ENCODE measurements around the gene TAT. TPM values are rescaled to one million over a fixed set of nuclear protein-coding genes. Genes with fewer than 3 reads are reported as not detected.

The TAT gene
- total RNA-seq, 1 experiment from 2014 or later: not detected

DNA sequence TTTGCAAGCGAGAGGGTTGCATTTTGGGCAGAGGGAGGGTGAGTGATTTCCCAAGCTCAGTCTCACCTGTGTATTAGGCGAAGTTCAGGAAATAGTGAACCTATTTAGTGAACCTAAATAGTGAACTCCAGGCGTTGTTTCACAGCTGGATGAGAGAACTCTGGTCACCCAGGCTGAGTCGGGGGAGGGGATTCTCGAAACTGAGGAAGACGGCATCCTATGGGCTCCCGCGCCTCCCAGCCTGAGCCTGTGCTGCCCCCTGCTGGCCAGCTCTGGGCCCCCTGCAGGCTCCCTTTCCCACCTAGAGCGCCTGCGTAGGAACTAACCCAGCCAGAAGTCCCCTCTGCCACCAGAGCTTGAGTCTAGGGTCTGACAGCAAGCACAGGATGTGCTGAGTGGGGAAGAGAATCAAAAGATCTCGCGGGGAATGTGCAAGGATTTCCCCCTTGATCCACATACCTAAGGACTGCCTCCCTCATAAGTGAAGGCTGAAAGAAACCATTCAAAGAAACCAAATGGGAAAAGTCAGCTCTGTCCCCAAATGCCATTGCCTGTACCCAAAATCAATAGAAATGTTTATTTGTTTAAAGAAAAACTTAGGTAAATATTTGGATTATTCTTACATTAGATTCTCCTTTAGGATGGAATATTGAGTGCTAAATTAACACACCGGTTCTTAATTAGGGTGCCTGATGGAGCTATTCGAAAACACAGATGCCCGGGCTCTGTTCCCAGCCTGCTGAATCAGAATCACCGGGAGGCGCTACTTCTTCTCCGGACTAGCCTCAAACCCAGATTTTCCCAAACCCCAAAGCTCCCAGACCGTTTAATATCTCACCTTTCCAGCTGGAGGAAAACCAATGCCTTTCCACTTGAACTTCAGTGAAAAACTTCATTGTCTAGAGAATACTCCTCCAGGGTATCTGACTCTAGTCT, 34.3 kb upstream of the TAT start:
- no peak for TF ChIP-seq EZH2 (IDR thresholded peaks at IDR 0.05; ENCODE audit: borderline replicate concordance, low read depth, low read length, poor library complexity, severe bottlenecking)
- TF ChIP-seq, protein P1, sequence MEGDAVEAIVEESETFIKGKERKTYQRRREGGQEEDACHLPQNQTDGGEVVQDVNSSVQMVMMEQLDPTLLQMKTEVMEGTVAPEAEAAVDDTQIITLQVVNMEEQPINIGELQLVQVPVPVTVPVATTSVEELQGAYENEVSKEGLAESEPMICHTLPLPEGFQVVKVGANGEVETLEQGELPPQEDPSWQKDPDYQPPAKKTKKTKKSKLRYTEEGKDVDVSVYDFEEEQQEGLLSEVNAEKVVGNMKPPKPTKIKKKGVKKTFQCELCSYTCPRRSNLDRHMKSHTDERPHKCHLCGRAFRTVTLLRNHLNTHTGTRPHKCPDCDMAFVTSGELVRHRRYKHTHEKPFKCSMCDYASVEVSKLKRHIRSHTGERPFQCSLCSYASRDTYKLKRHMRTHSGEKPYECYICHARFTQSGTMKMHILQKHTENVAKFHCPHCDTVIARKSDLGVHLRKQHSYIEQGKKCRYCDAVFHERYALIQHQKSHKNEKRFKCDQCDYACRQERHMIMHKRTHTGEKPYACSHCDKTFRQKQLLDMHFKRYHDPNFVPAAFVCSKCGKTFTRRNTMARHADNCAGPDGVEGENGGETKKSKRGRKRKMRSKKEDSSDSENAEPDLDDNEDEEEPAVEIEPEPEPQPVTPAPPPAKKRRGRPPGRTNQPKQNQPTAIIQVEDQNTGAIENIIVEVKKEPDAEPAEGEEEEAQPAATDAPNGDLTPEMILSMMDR (conservative IDR thresholded peaks at IDR 0.05; ENCODE audit: low read depth, low read length): peak; percentile 92
- Histone ChIP-seq H3K4me1 (ENCODE audit: insufficient read depth, low read length, poor library complexity, severe bottlenecking) (no peaks in the 10 kb centered on the region), H3K4me3 (ENCODE audit: low read depth, low read length, poor library complexity, severe bottlenecking) (no peak overlapping the region), H3K36me3 (ENCODE audit: insufficient read depth, low read length, poor library complexity, severe bottlenecking) (no peaks in the 10 kb centered on the region), H3K27me3 (replicated peaks; ENCODE audit: insufficient read depth, low read depth, low read length, poor library complexity) (no peaks in the 10 kb centered on the region), H3K9me3 (ENCODE audit: low read depth, low read length, poor library complexity, severe bottlenecking) (no peaks in the 10 kb centered on the region), H3K27ac (ENCODE audit: low read depth, low read length, poor library complexity, severe bottlenecking) (no peak overlapping the region)
- no TSS peak for BruUV-seq (replicated peaks)
- POLR2A ChIA-PET (ENCODE audit: low non-redundant PET): interaction anchor here (0.6 kb wide), 1 partner anchor 115 kb away, joined by 3 read pairs; no protein-coding TSS in a partner anchor
- peak; percentile 81 for DNase-seq (ENCODE audit: low spot score)
- intact Hi-C loops (cut with micrococcal nuclease; ENCODE audit: unreplicated experiment): loop anchor here (5.0 kb wide), 2 partner anchors 39 to 199 kb away; no protein-coding TSS in a partner anchor
- CTCF ChIA-PET: interaction anchor here (0.5 to 2.1 kb wide), 10 partner anchors 11 to 1092 kb away, joined by 3 to 16 read pairs (median 4); no protein-coding TSS in a partner anchor

DNA sequence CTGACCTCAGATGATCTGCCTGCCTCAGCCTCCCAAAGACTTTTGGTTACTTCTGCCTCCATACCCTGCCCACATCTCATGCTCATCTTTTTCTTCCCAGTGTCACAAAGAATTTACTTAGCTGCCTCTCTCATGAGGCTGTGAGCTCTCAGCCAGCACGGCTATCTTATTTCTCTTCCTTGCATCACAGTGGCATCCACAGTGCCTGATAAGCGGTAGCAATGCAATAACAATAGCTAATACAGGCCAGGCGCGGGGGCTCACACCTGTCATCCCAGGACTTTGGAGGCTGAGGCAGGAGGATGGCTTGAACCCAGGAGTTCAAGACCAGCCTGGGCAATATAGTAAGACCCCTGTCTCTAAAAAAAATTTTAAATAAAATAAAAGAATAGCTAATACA, 33.6 kb upstream of the TAT start:
- no peak for DNase-seq (ENCODE audit: low spot score)
- no TSS peak for BruUV-seq (replicated peaks)
- ChIA-PET CTCF (interaction anchor here (0.5 to 2.1 kb wide), 8 partner anchors 18 to 1091 kb away, joined by 3 to 16 read pairs (median 5); no protein-coding TSS in a partner anchor), POLR2A (ENCODE audit: low non-redundant PET) (no interaction called here)
- H3K9me3 ChIP-seq (ENCODE audit: low read depth, low read length, poor library complexity, severe bottlenecking): no peaks in the 10 kb centered on the region
- H3K27me3 ChIP-seq (replicated peaks; ENCODE audit: insufficient read depth, low read depth, low read length, poor library complexity): no peaks in the 10 kb centered on the region
- H3K27ac ChIP-seq (ENCODE audit: low read depth, low read length, poor library complexity, severe bottlenecking): no peak overlapping the region
- no peaks in the 10 kb centered on the region for H3K4me1 ChIP-seq (ENCODE audit: insufficient read depth, low read length, poor library complexity, severe bottlenecking)
- intact Hi-C loops (cut with micrococcal nuclease; ENCODE audit: unreplicated experiment): loop anchor here (5.0 kb wide), 2 partner anchors 38 to 198 kb away; no protein-coding TSS in a partner anchor
- no peak overlapping the region for H3K4me3 ChIP-seq (ENCODE audit: low read depth, low read length, poor library complexity, severe bottlenecking)
- no peaks in the 10 kb centered on the region for H3K36me3 ChIP-seq (ENCODE audit: insufficient read depth, low read length, poor library complexity, severe bottlenecking)
- TF ChIP-seq, protein P1 (conservative IDR thresholded peaks at IDR 0.05; ENCODE audit: low read depth, low read length): no peak

DNA sequence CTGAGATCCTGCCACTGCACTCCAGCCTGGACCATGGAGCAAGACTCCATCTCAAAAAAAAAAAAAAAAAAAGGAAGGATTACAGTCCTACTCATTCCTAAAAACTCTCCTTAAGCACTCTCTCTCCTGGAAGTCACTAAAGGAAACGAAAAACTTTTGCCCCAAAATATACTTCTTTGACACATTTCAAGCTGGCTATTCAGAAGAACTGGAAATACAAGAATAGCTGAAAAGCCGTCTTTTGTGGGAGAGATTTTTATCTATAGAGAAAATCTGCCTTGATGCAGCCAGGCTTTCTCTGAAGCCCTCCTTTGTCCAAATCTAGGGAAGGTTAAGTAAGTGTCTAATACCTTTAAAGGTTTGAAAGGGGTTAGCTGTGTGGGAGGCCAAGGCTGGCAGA, 32.2 kb upstream of the TAT start:
- intact Hi-C loops (cut with micrococcal nuclease; ENCODE audit: unreplicated experiment): no loop called here
- Histone ChIP-seq H3K27me3 (replicated peaks; ENCODE audit: insufficient read depth, low read depth, low read length, poor library complexity) (no peaks in the 10 kb centered on the region), H3K4me1 (ENCODE audit: insufficient read depth, low read length, poor library complexity, severe bottlenecking) (no peaks in the 10 kb centered on the region), H3K9me3 (ENCODE audit: low read depth, low read length, poor library complexity, severe bottlenecking) (no peaks in the 10 kb centered on the region), H3K27ac (ENCODE audit: low read depth, low read length, poor library complexity, severe bottlenecking) (no peak overlapping the region), H3K36me3 (ENCODE audit: insufficient read depth, low read length, poor library complexity, severe bottlenecking) (no peaks in the 10 kb centered on the region), H3K4me3 (ENCODE audit: low read depth, low read length, poor library complexity, severe bottlenecking) (no peak overlapping the region)
- TF ChIP-seq, protein P1 (conservative IDR thresholded peaks at IDR 0.05; ENCODE audit: low read depth, low read length): no peak
- no peak for TF ChIP-seq EZH2 (IDR thresholded peaks at IDR 0.05; ENCODE audit: borderline replicate concordance, low read depth, low read length, poor library complexity, severe bottlenecking)
- CTCF ChIA-PET: interaction anchor here (0.5 to 0.7 kb wide), 5 partner anchors 20 to 189 kb away, joined by 3 to 5 read pairs (median 5); no protein-coding TSS in a partner anchor
- DNase-seq (ENCODE audit: low spot score): no peak
- POLR2A ChIA-PET (ENCODE audit: low non-redundant PET): no interaction called here
- no TSS peak for BruUV-seq (replicated peaks)

All from A673 (cell line).